ENCODE results near the gene LAMC3.

LAMC3 gene

DNA sequence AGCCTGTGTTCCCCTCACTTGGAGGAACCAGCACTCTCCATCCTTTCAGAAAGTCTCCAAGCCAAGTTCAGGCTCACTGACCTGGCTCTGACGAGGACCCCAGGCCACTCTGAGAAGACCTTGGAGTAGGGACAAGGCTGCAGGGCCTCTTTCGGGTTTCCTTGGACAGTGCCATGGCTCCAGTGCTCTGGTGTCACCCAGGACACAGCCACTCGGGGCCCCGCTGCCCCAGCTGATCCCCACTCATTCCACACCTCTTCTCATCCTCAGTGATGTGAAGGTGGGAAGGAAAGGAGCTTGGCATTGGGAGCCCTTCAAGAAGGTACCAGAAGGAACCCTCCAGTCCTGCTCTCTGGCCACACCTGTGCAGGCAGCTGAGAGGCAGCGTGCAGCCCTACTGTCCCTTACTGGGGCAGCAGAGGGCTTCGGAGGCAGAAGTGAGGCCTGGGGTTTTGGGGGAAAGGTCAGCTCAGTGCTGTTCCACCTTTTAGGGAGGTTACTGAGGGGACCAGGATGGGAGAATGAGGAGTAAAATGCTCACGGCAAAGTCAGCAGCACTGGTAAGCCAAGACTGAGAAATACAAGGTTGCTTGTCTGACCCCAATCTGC lies 111.8 kb downstream of the LAMC3 start:
- TF ChIP-seq ARNTL (CRISPR knock-in tag; IDR thresholded peaks at IDR 0.05; ENCODE audit: borderline replicate concordance, low read depth) (no peak), ZFP30 (CRISPR knock-in tag; IDR thresholded peaks at IDR 0.05) (no peak), ISL1 (CRISPR knock-in tag; IDR thresholded peaks at IDR 0.05) (no peak), ESRRG (CRISPR knock-in tag; IDR thresholded peaks at IDR 0.05) (no peak), TOX (CRISPR knock-in tag; IDR thresholded peaks at IDR 0.05; ENCODE audit: borderline replicate concordance) (no peak), ZNF8 (CRISPR knock-in tag; IDR thresholded peaks at IDR 0.05) (no peak), ZFP3 (CRISPR knock-in tag; IDR thresholded peaks at IDR 0.05) (no peak)
- TF ChIP-seq, protein P1, sequence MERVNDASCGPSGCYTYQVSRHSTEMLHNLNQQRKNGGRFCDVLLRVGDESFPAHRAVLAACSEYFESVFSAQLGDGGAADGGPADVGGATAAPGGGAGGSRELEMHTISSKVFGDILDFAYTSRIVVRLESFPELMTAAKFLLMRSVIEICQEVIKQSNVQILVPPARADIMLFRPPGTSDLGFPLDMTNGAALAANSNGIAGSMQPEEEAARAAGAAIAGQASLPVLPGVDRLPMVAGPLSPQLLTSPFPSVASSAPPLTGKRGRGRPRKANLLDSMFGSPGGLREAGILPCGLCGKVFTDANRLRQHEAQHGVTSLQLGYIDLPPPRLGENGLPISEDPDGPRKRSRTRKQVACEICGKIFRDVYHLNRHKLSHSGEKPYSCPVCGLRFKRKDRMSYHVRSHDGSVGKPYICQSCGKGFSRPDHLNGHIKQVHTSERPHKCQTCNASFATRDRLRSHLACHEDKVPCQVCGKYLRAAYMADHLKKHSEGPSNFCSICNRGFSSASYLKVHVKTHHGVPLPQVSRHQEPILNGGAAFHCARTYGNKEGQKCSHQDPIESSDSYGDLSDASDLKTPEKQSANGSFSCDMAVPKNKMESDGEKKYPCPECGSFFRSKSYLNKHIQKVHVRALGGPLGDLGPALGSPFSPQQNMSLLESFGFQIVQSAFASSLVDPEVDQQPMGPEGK (CRISPR knock-in tag; IDR thresholded peaks at IDR 0.05; ENCODE audit: borderline replicate concordance): no peak
- TF ChIP-seq, protein P2, sequence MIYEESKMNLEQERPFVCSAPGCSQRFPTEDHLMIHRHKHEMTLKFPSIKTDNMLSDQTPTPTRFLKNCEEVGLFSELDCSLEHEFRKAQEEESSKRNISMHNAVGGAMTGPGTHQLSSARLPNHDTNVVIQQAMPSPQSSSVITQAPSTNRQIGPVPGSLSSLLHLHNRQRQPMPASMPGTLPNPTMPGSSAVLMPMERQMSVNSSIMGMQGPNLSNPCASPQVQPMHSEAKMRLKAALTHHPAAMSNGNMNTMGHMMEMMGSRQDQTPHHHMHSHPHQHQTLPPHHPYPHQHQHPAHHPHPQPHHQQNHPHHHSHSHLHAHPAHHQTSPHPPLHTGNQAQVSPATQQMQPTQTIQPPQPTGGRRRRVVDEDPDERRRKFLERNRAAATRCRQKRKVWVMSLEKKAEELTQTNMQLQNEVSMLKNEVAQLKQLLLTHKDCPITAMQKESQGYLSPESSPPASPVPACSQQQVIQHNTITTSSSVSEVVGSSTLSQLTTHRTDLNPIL (CRISPR knock-in tag; IDR thresholded peaks at IDR 0.05; ENCODE audit: low read depth): no peak
- TF ChIP-seq, protein P3, sequence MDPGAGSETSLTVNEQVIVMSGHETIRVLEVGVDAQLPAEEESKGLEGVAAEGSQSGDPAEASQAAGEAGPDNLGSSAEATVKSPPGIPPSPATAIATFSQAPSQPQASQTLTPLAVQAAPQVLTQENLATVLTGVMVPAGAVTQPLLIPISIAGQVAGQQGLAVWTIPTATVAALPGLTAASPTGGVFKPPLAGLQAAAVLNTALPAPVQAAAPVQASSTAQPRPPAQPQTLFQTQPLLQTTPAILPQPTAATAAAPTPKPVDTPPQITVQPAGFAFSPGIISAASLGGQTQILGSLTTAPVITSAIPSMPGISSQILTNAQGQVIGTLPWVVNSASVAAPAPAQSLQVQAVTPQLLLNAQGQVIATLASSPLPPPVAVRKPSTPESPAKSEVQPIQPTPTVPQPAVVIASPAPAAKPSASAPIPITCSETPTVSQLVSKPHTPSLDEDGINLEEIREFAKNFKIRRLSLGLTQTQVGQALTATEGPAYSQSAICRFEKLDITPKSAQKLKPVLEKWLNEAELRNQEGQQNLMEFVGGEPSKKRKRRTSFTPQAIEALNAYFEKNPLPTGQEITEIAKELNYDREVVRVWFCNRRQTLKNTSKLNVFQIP (CRISPR knock-in tag; IDR thresholded peaks at IDR 0.05; ENCODE audit: borderline replicate concordance, low read depth): no peak
- TF ChIP-seq, protein P4, sequence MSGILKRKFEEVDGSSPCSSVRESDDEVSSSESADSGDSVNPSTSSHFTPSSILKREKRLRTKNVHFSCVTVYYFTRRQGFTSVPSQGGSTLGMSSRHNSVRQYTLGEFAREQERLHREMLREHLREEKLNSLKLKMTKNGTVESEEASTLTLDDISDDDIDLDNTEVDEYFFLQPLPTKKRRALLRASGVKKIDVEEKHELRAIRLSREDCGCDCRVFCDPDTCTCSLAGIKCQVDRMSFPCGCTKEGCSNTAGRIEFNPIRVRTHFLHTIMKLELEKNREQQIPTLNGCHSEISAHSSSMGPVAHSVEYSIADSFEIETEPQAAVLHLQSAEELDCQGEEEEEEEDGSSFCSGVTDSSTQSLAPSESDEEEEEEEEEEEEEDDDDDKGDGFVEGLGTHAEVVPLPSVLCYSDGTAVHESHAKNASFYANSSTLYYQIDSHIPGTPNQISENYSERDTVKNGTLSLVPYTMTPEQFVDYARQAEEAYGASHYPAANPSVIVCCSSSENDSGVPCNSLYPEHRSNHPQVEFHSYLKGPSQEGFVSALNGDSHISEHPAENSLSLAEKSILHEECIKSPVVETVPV (CRISPR knock-in tag; IDR thresholded peaks at IDR 0.05): no peak
- ATAC-seq: no peak

DNA sequence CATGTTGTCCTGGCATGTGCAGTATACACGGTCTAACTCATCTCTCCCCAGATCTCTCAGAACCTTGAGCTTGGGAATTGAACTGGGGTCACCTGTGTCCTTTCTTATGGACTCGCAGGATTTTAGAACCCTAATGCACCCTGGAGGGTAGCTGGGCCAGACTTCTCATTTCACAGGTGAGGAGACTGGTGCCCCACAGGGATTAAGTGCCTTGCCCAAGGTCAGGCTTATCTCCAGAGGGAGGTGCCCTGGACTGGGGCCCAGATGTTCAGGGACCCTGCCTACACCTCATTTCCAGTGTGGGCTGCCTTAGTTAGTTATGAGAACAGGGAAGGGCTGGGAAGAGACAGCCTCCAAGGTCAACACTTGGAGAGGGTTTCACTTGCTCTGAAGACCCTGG lies 112.4 kb downstream of the LAMC3 start:
- TF ChIP-seq OSR1 (CRISPR knock-in tag; IDR thresholded peaks at IDR 0.05): no peak
- TF ChIP-seq SNAI2 (CRISPR knock-in tag; IDR thresholded peaks at IDR 0.05): no peak
- TF ChIP-seq ISL1 (CRISPR knock-in tag; IDR thresholded peaks at IDR 0.05): no peak
- TF ChIP-seq ZFP3 (CRISPR knock-in tag; IDR thresholded peaks at IDR 0.05): no peak
- ATAC-seq: no peak

DNA sequence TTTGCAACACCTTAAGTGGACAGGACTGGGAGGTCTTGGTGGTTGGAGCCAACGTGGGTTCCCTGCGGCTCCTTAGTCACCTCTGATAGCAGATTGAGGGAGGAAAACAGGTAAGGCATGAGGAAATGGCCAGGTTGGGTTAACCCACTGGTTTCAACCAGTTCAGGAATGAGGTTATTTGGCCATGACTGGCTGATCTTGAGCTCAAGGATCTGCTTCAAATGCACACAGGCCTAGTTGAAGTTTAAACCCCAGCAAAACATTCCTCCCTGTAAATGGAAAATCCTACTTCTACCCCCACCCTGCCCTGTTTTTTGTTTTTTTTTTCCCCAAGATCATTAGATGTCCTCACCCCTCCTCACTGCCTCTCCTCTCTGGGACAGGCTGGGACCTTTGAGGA lies 113.2 kb downstream of the LAMC3 start:
- no peak for ATAC-seq
- TF ChIP-seq ZFP3 (CRISPR knock-in tag; IDR thresholded peaks at IDR 0.05): no peak
- TF ChIP-seq RARB (CRISPR knock-in tag; IDR thresholded peaks at IDR 0.05): no peak
- TF ChIP-seq ESRRG (CRISPR knock-in tag; IDR thresholded peaks at IDR 0.05): no peak
- TF ChIP-seq ZNF565 (CRISPR knock-in tag; conservative IDR thresholded peaks at IDR 0.05; ENCODE audit: low read depth): no peak
- TF ChIP-seq, protein P4 (CRISPR knock-in tag; IDR thresholded peaks at IDR 0.05): no peak
- TF ChIP-seq, protein P5, sequence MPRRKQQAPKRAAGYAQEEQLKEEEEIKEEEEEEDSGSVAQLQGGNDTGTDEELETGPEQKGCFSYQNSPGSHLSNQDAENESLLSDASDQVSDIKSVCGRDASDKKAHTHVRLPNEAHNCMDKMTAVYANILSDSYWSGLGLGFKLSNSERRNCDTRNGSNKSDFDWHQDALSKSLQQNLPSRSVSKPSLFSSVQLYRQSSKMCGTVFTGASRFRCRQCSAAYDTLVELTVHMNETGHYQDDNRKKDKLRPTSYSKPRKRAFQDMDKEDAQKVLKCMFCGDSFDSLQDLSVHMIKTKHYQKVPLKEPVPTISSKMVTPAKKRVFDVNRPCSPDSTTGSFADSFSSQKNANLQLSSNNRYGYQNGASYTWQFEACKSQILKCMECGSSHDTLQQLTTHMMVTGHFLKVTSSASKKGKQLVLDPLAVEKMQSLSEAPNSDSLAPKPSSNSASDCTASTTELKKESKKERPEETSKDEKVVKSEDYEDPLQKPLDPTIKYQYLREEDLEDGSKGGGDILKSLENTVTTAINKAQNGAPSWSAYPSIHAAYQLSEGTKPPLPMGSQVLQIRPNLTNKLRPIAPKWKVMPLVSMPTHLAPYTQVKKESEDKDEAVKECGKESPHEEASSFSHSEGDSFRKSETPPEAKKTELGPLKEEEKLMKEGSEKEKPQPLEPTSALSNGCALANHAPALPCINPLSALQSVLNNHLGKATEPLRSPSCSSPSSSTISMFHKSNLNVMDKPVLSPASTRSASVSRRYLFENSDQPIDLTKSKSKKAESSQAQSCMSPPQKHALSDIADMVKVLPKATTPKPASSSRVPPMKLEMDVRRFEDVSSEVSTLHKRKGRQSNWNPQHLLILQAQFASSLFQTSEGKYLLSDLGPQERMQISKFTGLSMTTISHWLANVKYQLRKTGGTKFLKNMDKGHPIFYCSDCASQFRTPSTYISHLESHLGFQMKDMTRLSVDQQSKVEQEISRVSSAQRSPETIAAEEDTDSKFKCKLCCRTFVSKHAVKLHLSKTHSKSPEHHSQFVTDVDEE (CRISPR knock-in tag; IDR thresholded peaks at IDR 0.05): no peak
- TF ChIP-seq, protein P1 (CRISPR knock-in tag; IDR thresholded peaks at IDR 0.05; ENCODE audit: borderline replicate concordance): no peak
- no peak for TF ChIP-seq ISL1 (CRISPR knock-in tag; IDR thresholded peaks at IDR 0.05)
- TF ChIP-seq TOX (CRISPR knock-in tag; IDR thresholded peaks at IDR 0.05; ENCODE audit: borderline replicate concordance): no peak
- no peak for TF ChIP-seq ZC3H10 (CRISPR knock-in tag; IDR thresholded peaks at IDR 0.05)
- TF ChIP-seq SNAI2 (CRISPR knock-in tag; IDR thresholded peaks at IDR 0.05): no peak
- no peak for TF ChIP-seq OSR1 (CRISPR knock-in tag; IDR thresholded peaks at IDR 0.05)
- no peak for TF ChIP-seq ZNF70 (CRISPR knock-in tag; IDR thresholded peaks at IDR 0.05)
